Panc1 (cell line): ENCODE data around the gene SCD5. TPM values are rescaled to one million over a fixed set of nuclear protein-coding genes. Genes with fewer than 3 reads are reported as not detected.

ENCODE experiments used
- ATAC-seq: fragments of 200-7000 bp; cut with Tn5 transposase; 2 replicates; pipeline ENCODE4 v1.9.1; 2020; ENCODE audit warnings: mild to moderate bottlenecking, moderate library complexity
- BruUV-seq: library from RNA; stranded (reverse); fragments of 400-500 nt; replicated peaks from 2 replicates; lab custom pipeline; 2021; lab: Mats Ljungman, UMichigan
- CTCF ChIA-PET: fragments of 300-600 bp; sonication (Branson Sonifier 250); formaldehyde crosslinking; loops from one replicate; lab custom pipeline; 2022; ENCODE audit warnings: antibody characterized with exemption; lab: Charles Lee
- POLR2A ChIA-PET: fragments of 300-600 bp; sonication (Branson Sonifier 250); formaldehyde crosslinking; loops from one replicate; lab custom pipeline; 2022; ENCODE audit warnings: antibody characterized with exemption; lab: Charles Lee
- DNase-seq: peaks from one replicate; pipeline ENCODE4 v3.0.0-alpha.2; 2010; ENCODE audit warnings: low read depth, low spot score
- H3K27ac ChIP-seq: 2 replicates; pipeline ENCODE4 v1.5.1; 2011; ENCODE audit warnings: mild to moderate bottlenecking, low read length, inconsistent platforms
- H3K27me3 ChIP-seq: fragments of 200-500 bp; sonication (Bioruptor generic); 2 replicates; pipeline ENCODE4 v1.6.0; 2014; ENCODE audit warnings: low read length, inconsistent platforms; ENCODE audit not compliant: control insufficient read depth, insufficient read depth
- H3K36me3 ChIP-seq: fragments of 200-500 bp; sonication (Bioruptor generic); 2 replicates; pipeline ENCODE4 v1.5.1; 2014; ENCODE audit warnings: inconsistent platforms, mild to moderate bottlenecking, low read length, moderate library complexity; ENCODE audit not compliant: control insufficient read depth, insufficient read depth
- H3K4me1 ChIP-seq: 2 replicates; pipeline ENCODE4 v1.5.1; 2011; ENCODE audit warnings: inconsistent platforms, mild to moderate bottlenecking, low read length, moderate library complexity; ENCODE audit not compliant: control insufficient read depth, insufficient read depth
- H3K4me3 ChIP-seq, 2 experiments: 2 replicates each; pipeline ENCODE4 v1.5.1; 2011 to 2012; ENCODE audit warnings: low read depth in 2 of 2, low read length in 2 of 2, mild to moderate bottlenecking in 2 of 2, inconsistent platforms in 1 of 2, moderate library complexity in 1 of 2
- H3K9me3 ChIP-seq: fragments of 200-500 bp; sonication (Bioruptor generic); 2 replicates; pipeline ENCODE4 v1.5.1; 2014; ENCODE audit warnings: low read depth, mild to moderate bottlenecking, inconsistent platforms, low read length, moderate library complexity; ENCODE audit not compliant: control insufficient read depth, insufficient read depth
- POLR2AphosphoS5 ChIP-seq: IDR thresholded peaks from 2 replicates; pipeline ENCODE4 v1.6.1; 2012; ENCODE audit warnings: mild to moderate bottlenecking, low read depth, low read length, moderate library complexity
- SIN3A ChIP-seq: IDR thresholded peaks from 2 replicates; pipeline ENCODE4 v1.6.1; 2012; ENCODE audit warnings: low read depth, mild to moderate bottlenecking, low read length, moderate library complexity, borderline replicate concordance; ENCODE audit not compliant: insufficient read depth
- TCF7L2 ChIP-seq: IDR thresholded peaks from 2 replicates; pipeline ENCODE4 v1.6.1; 2011; ENCODE audit warnings: mild to moderate bottlenecking, low read depth, low read length, inconsistent platforms
- in situ Hi-C: cut with HindIII; loops from 2 replicates; pipeline ENCODE4 v1.10.0; 2016; ENCODE audit warnings: low sequenced_read_pairs, low pct_unique_long_range_greater_than_20kb
- intact Hi-C: fragments of 100-400 bp; cut with micrococcal nuclease; formaldehyde crosslinking; loops from one replicate; pipeline ENCODE4 v1.10.0; 2022; ENCODE audit not compliant: unreplicated experiment
- total RNA-seq: library from RNA; stranded (reverse); gene quantifications from one replicate; pipeline ENCODE4 v1.2.1, GENCODE V29; 2021; ENCODE audit not compliant: unreplicated experiment
- TF ChIP-seq, protein P1 (sequence below): fragments of 450-650 bp; IDR thresholded peaks from 2 replicates; pipeline ENCODE4 v1.5.1; 2017; ENCODE audit warnings: mild to moderate bottlenecking
- TF ChIP-seq, protein P2 (sequence below), 2 experiments: IDR thresholded peaks; 2 replicates each; pipeline ENCODE4 v1.6.1; 2011 to 2012; ENCODE audit warnings: low read depth in 2 of 2, control low read depth in 1 of 2, low read length in 1 of 2, mild to moderate bottlenecking in 1 of 2, moderate library complexity in 1 of 2; ENCODE audit not compliant: insufficient read depth in 1 of 2

The SCD5 gene
- total RNA-seq, 1 experiment from 2014 or later = 2.0 TPM

GRCh38 chr4:82779032-82779431 is 19.6 kb downstream of the SCD5 start:
- H3K27me3 ChIP-seq = no peaks in the 10 kb centered on the region
- ChIA-PET CTCF (no interaction called here), POLR2A (no interaction called here)
- H3K9me3 ChIP-seq = no peaks in the 10 kb centered on the region
- no peak overlapping the region for H3K27ac ChIP-seq
- DNase-seq (no peak), ATAC-seq (no peak)
- no TSS peak for BruUV-seq
- no peaks in the 10 kb centered on the region for H3K4me1 ChIP-seq
- intact Hi-C loops = no loop called here
- in situ Hi-C loops = no loop called here
- H3K4me3 ChIP-seq = no peak overlapping the region
- no peaks in the 10 kb centered on the region for H3K36me3 ChIP-seq
- TF ChIP-seq, protein P1, sequence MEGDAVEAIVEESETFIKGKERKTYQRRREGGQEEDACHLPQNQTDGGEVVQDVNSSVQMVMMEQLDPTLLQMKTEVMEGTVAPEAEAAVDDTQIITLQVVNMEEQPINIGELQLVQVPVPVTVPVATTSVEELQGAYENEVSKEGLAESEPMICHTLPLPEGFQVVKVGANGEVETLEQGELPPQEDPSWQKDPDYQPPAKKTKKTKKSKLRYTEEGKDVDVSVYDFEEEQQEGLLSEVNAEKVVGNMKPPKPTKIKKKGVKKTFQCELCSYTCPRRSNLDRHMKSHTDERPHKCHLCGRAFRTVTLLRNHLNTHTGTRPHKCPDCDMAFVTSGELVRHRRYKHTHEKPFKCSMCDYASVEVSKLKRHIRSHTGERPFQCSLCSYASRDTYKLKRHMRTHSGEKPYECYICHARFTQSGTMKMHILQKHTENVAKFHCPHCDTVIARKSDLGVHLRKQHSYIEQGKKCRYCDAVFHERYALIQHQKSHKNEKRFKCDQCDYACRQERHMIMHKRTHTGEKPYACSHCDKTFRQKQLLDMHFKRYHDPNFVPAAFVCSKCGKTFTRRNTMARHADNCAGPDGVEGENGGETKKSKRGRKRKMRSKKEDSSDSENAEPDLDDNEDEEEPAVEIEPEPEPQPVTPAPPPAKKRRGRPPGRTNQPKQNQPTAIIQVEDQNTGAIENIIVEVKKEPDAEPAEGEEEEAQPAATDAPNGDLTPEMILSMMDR = no peak
- no peak for TF ChIP-seq POLR2AphosphoS5
- no peak for TF ChIP-seq TCF7L2
- no peak for TF ChIP-seq SIN3A
- TF ChIP-seq, protein P2, sequence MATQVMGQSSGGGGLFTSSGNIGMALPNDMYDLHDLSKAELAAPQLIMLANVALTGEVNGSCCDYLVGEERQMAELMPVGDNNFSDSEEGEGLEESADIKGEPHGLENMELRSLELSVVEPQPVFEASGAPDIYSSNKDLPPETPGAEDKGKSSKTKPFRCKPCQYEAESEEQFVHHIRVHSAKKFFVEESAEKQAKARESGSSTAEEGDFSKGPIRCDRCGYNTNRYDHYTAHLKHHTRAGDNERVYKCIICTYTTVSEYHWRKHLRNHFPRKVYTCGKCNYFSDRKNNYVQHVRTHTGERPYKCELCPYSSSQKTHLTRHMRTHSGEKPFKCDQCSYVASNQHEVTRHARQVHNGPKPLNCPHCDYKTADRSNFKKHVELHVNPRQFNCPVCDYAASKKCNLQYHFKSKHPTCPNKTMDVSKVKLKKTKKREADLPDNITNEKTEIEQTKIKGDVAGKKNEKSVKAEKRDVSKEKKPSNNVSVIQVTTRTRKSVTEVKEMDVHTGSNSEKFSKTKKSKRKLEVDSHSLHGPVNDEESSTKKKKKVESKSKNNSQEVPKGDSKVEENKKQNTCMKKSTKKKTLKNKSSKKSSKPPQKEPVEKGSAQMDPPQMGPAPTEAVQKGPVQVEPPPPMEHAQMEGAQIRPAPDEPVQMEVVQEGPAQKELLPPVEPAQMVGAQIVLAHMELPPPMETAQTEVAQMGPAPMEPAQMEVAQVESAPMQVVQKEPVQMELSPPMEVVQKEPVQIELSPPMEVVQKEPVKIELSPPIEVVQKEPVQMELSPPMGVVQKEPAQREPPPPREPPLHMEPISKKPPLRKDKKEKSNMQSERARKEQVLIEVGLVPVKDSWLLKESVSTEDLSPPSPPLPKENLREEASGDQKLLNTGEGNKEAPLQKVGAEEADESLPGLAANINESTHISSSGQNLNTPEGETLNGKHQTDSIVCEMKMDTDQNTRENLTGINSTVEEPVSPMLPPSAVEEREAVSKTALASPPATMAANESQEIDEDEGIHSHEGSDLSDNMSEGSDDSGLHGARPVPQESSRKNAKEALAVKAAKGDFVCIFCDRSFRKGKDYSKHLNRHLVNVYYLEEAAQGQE (IDR thresholded peaks at IDR 0.05; ENCODE audit: insufficient read depth in 1 of 2, low read depth in 2 of 2, low read length in 1 of 2) = no peak

DNA sequence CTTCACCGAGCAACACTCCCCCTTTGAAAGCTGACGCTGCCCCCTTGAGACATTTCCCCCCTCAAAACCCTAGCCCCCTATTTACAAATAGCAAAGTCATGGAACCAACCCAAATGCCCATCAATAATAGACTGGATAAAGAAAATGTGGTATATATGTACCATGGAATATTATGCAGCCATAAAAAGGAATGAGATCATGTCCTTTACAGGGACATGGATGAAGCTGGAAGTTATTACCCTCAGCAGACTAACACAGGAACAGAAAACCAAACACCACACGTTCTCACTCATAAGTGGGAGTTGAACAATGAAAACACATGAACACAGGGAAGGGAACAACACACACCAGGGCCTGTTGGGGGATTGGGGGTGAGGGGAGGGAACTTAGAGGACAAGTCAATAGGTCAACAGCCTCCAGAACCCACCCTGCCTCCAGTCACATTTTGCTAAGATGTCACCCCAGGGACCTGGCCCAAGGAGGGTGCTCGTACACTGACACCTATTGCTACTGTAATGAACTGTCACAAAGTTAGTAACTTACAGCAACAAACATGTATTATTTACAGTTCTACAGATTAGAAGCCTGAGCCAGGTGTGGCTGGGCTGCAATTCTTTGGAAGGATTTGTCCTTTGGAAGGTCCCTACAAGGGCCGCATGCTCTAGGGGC is 20.6 kb downstream of the SCD5 start:
- no peaks in the 10 kb centered on the region for H3K9me3 ChIP-seq
- TF ChIP-seq, protein P2 (IDR thresholded peaks at IDR 0.05; ENCODE audit: insufficient read depth in 1 of 2, low read depth in 2 of 2, low read length in 1 of 2) = no peak
- TF ChIP-seq TCF7L2 (no peak), SIN3A (no peak), POLR2AphosphoS5 (no peak)
- TF ChIP-seq, protein P1 = no peak
- H3K36me3 ChIP-seq = no peaks in the 10 kb centered on the region
- in situ Hi-C loops (no loop called here), intact Hi-C loops (no loop called here)
- H3K4me3 ChIP-seq = no peak overlapping the region
- POLR2A ChIA-PET = no interaction called here
- no peak overlapping the region for H3K27ac ChIP-seq
- ATAC-seq = no peak
- no peak for DNase-seq
- no TSS peak for BruUV-seq
- H3K27me3 ChIP-seq = no peaks in the 10 kb centered on the region
- H3K4me1 ChIP-seq = no peaks in the 10 kb centered on the region
- CTCF ChIA-PET = no interaction called here
